Transverse colon (tissue), 4 donors: Measurements from ENCODE around the gene STAM. TPM values are rescaled to one million over a fixed set of nuclear protein-coding genes. Genes with fewer than 3 reads are reported as not detected.

Experiments used
- DNase-seq: peaks from one replicate; pipeline ENCODE4 v3.0.0-alpha.2; 2019
- H3K27ac ChIP-seq, 4 donors: fragments of 200-600 bp; sonication (generic); 2 replicates each; pipeline ENCODE4 v1.5.1; 2016 to 2018; ENCODE audit warnings: inconsistent platforms in 4 of 4
- H3K27me3 ChIP-seq: fragments of 200-600 bp; sonication (generic); 2 replicates; pipeline ENCODE4 v1.5.1; 2017; ENCODE audit warnings: inconsistent platforms
- H3K36me3 ChIP-seq, 4 donors: fragments of 200-600 bp; sonication (generic); 2 replicates each; pipeline ENCODE4 v1.5.1; 2017 to 2019; ENCODE audit warnings: inconsistent platforms in 4 of 4
- H3K4me1 ChIP-seq, 4 donors: fragments of 200-600 bp; sonication (generic); 2 replicates each; pipeline ENCODE4 v1.5.1; 2017 to 2020; ENCODE audit warnings: inconsistent platforms in 4 of 4
- H3K4me3 ChIP-seq, 4 donors: fragments of 200-600 bp; sonication (generic); 1 replicate in 1 of 4; 2 replicates in 3 of 4; pipeline versions ENCODE4 v1.5.1 to v1.6.1; 2017 to 2019; ENCODE audit warnings: inconsistent platforms in 4 of 4
- H3K9me3 ChIP-seq, 2 donors: fragments of 200-600 bp; sonication (generic); 2 replicates each; pipeline ENCODE4 v1.5.1; 2017 to 2019; ENCODE audit warnings: inconsistent platforms in 2 of 2
- CTCF ChIP-seq, 5 experiments: fragments of 200-600 bp in 3 of 5; fragments of 450-650 bp in 2 of 5; sonication (generic) in 3 of 5; IDR thresholded peaks; 1 replicate in 2 of 5; 2 replicates in 3 of 5; pipeline ENCODE4 v1.5.1; 2016 to 2017; ENCODE audit warnings: antibody characterized with exemption in 5 of 5, inconsistent platforms in 3 of 5, mild to moderate bottlenecking in 2 of 5, moderate library complexity in 1 of 5
- EP300 ChIP-seq: sonication (generic); formaldehyde crosslinking; IDR thresholded peaks from one replicate; pipeline ENCODE4 v1.6.1; 2017; ENCODE audit warnings: antibody characterized with exemption, low read depth
- POLR2A ChIP-seq: fragments of 450-650 bp; IDR thresholded peaks from one replicate; pipeline ENCODE4 v1.6.1; 2016; ENCODE audit warnings: antibody characterized with exemption, mild to moderate bottlenecking, moderate library complexity
- POLR2AphosphoS5 ChIP-seq, 3 donors: sonication (generic); formaldehyde crosslinking; IDR thresholded peaks; one replicate each; pipeline ENCODE4 v1.6.1; 2016; ENCODE audit warnings: antibody characterized with exemption in 3 of 3
- WGBS, 2 donors: methylation state at CpG; one replicate each; pipeline ENCODE4 v1.1.5; 2018; ENCODE audit warnings: low coverage in 1 of 2; 5-methylcytosine and 5-hydroxymethylcytosine counted together
- in situ Hi-C, 4 donors: fragments of 200-750 bp; cut with MboI; loops; one replicate each; pipeline versions ENCODE4 v1.15.0 to v1.15.1; 2017; ENCODE audit warnings: low sequenced_read_pairs in 3 of 4, low pct_ligation_motif_present in 1 of 4, low pct_unique_long_range_greater_than_20kb in 1 of 4
- intact Hi-C: fragments of 100-400 bp; cut with DNase I; formaldehyde crosslinking; loops from one replicate; pipeline ENCODE4 v1.15.1; 2023; ENCODE audit warnings: low total_unique reads
- total RNA-seq, 4 donors: library from RNA; depleted of rRNA; stranded (reverse); fragments of >200 nt; gene quantifications; one replicate each; pipeline ENCODE4 v1.1.0, GENCODE V29; 2016

STAM gene
- total RNA-seq, 4 donors from 2014 or later, result 1.9 to 18.4 (median 9.3) TPM

GRCh38 chr10:17693009-17693408 lies 49.1 kb downstream of the STAM start:
- in situ Hi-C loops, result no loop called here
- H3K36me3 ChIP-seq, result peaks cover 0 to 33% (median 4%) of the 10 kb centered on the region in 4 donors
- no peaks in the 10 kb centered on the region for H3K27me3 ChIP-seq
- DNase-seq, result no peak
- intact Hi-C loops, result no loop called here
- H3K4me3 ChIP-seq, result no peak overlapping the region
- TF ChIP-seq POLR2AphosphoS5 (IDR thresholded peaks at IDR 0.05), result no peak
- H3K9me3 ChIP-seq, result no peaks in the 10 kb centered on the region
- H3K4me1 ChIP-seq, result no peaks in the 10 kb centered on the region
- WGBS, 2 donors, result 84 to 100% methylated on average over 1 of the region's 1 CpG
- no peak overlapping the region for H3K27ac ChIP-seq

GRCh38 chr10:17698696-17699095 lies 54.7 kb downstream of the STAM start:
- H3K4me1 ChIP-seq, result no peaks in the 10 kb centered on the region
- DNase-seq, result no peak
- no peaks in the 10 kb centered on the region for H3K27me3 ChIP-seq
- TF ChIP-seq CTCF (IDR thresholded peaks at IDR 0.05), result no peak
- intact Hi-C loops, result no loop called here
- in situ Hi-C loops, result no loop called here
- H3K27ac ChIP-seq, result no peak overlapping the region
- no peaks in the 10 kb centered on the region for H3K9me3 ChIP-seq
- H3K4me3 ChIP-seq, result no peak overlapping the region
- 95 to 97% methylated on average over 4 of the region's 4 CpGs for WGBS, 2 donors
- peaks cover 0 to 26% (median 1%) of the 10 kb centered on the region in 4 donors for H3K36me3 ChIP-seq

DNA sequence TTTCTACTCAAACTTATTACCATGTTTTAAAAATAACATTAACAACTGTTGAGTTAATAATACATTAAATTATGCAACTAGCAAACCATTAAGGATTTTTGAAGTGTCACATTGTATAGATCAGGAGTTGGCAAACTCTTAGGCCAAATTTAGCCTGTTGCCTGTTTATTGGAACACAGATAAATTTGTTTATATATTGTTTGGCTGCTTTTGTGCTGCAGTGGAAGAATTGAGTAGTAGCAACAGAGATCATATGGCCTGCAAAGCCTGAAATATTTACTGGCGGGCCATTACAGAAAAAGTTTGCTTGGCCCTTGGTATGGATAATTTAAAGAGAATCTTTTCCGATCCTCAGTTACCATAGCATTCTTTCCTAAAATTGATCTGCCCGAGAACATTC lies 57.4 kb downstream of the STAM start:
- no peak overlapping the region for H3K4me3 ChIP-seq
- no peak for DNase-seq
- no peak overlapping the region for H3K27ac ChIP-seq
- intact Hi-C loops (no loop called here), in situ Hi-C loops (no loop called here)
- TF ChIP-seq EP300, result no peak
- no peak for TF ChIP-seq POLR2A
- no peak for TF ChIP-seq POLR2AphosphoS5 (IDR thresholded peaks at IDR 0.05)
- TF ChIP-seq CTCF (IDR thresholded peaks at IDR 0.05), result no peak
- H3K27me3 ChIP-seq, result no peaks in the 10 kb centered on the region
- no peaks in the 10 kb centered on the region for H3K9me3 ChIP-seq
- 97 to 98% methylated on average over 3 of the region's 3 CpGs for WGBS, 2 donors
- peaks cover 0 to 19% (median 3%) of the 10 kb centered on the region in 4 donors for H3K36me3 ChIP-seq
- no peaks in the 10 kb centered on the region for H3K4me1 ChIP-seq

- no peak for DNase-seq
- no peak for TF ChIP-seq CTCF (IDR thresholded peaks at IDR 0.05)
- TF ChIP-seq EP300, result no peak
- TF ChIP-seq POLR2AphosphoS5 (IDR thresholded peaks at IDR 0.05), result no peak
- Histone ChIP-seq H3K27ac (no peak overlapping the region), H3K36me3 (peaks cover 0 to 20% (median 5%) of the 10 kb centered on the region in 4 donors), H3K4me1 (no peaks in the 10 kb centered on the region), H3K4me3 (no peak overlapping the region), H3K27me3 (no peaks in the 10 kb centered on the region), H3K9me3 (no peaks in the 10 kb centered on the region)
- in situ Hi-C loops, result no loop called here
- WGBS, 2 donors, result 100% methylated on average over 1 to 3 of the region's 3 CpGs
- intact Hi-C loops, result no loop called here
These were observed 59.8 kb downstream of the STAM start for GRCh38 chr10:17703706-17704105.

GRCh38 chr10:17708821-17709220 lies 64.9 kb downstream of the STAM start:
- H3K4me1 ChIP-seq, result no peaks in the 10 kb centered on the region
- in situ Hi-C loops (no loop called here), intact Hi-C loops (no loop called here)
- no peaks in the 10 kb centered on the region for H3K9me3 ChIP-seq
- no peak for DNase-seq
- H3K4me3 ChIP-seq, result no peak overlapping the region
- H3K27ac ChIP-seq, result no peak overlapping the region
- no peaks in the 10 kb centered on the region for H3K27me3 ChIP-seq
- H3K36me3 ChIP-seq, result peaks cover 0 to 33% (median 7%) of the 10 kb centered on the region in 4 donors
- 95 to 100% methylated on average over 8 to 10 of the region's 10 CpGs for WGBS, 2 donors
- TF ChIP-seq POLR2A, result no peak
- TF ChIP-seq POLR2AphosphoS5 (IDR thresholded peaks at IDR 0.05), result no peak
- TF ChIP-seq EP300, result no peak
- no peak for TF ChIP-seq CTCF (IDR thresholded peaks at IDR 0.05)
